GM23248 (cell line): ENCODE measurements around the gene ICAM5.
"Not testable (repeated sequence)": the region's sequence is repeated elsewhere in the genome, so short reads cannot be mapped to it uniquely, and the experiment has no call there.

ENCODE experiments used
- EZH2 ChIP-seq: fragments of 200-600 bp; sonication (generic); IDR thresholded peaks from 2 replicates; pipeline ENCODE4 v1.6.1; 2018; ENCODE audit warnings: antibody characterized with exemption, mild to moderate bottlenecking; ENCODE audit not compliant: insufficient read depth, poor library complexity, severe bottlenecking
- EZH2phosphoT487 ChIP-seq: fragments of 200-600 bp; sonication (generic); IDR thresholded peaks from 2 replicates; pipeline ENCODE4 v1.6.1; 2018; ENCODE audit warnings: antibody characterized with exemption, moderate library complexity, mild to moderate bottlenecking, low read depth; ENCODE audit not compliant: insufficient read depth

DNA sequence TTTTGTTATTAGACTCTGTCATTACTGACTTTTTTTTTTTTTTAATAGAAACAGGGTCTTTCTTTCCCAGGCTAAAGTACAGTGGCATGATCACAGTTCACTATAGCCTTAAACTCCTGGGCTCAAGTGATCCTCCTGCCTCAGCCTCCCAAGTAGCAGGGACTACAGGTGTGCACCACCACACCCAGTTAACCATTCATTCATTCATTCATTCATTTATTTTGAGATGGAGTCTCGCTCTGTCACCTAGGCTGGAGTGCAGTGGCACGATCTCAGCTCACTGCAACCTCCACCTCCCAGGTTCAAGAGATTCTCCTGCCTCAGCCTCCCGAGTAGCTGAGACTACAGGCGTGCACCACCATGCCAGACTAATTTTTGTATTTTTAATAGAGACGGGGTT is 7.7 kb upstream of the ICAM5 start:
- TF ChIP-seq EZH2phosphoT487, EZH2: not testable (repeated sequence)
